Omental fat pad (tissue), 4 donors: ENCODE data around the gene SERPINB6. TPM values are rescaled to one million over a fixed set of nuclear protein-coding genes. Genes with fewer than 3 reads are reported as not detected.

Experiments used
- ATAC-seq: fragments of 150-250 bp; one replicate; pipeline ENCODE4 v1.9.1; 2016; ENCODE audit warnings: mild to moderate bottlenecking, moderate library complexity; ENCODE audit not compliant: low FRiP score
- DNase-seq: peaks from one replicate; pipeline ENCODE4 v3.0.0-alpha.2; 2019; ENCODE audit warnings: low spot score
- total RNA-seq, 4 donors: library from RNA; depleted of rRNA; stranded (reverse); fragments of >200 nt; gene quantifications; one replicate each; pipeline ENCODE4 v1.1.0, GENCODE V29; 2016
- TF ChIP-seq, protein P1 (sequence below), 3 donors: fragments of 450-650 bp; IDR thresholded peaks; one replicate each; pipeline ENCODE4 v1.5.1; 2016 to 2017; ENCODE audit warnings: antibody characterized with exemption in 3 of 3, mild to moderate bottlenecking in 3 of 3, moderate library complexity in 2 of 3

The SERPINB6 gene
- total RNA-seq, 4 donors from 2014 or later = 134 to 197 (median 158) TPM

DNA sequence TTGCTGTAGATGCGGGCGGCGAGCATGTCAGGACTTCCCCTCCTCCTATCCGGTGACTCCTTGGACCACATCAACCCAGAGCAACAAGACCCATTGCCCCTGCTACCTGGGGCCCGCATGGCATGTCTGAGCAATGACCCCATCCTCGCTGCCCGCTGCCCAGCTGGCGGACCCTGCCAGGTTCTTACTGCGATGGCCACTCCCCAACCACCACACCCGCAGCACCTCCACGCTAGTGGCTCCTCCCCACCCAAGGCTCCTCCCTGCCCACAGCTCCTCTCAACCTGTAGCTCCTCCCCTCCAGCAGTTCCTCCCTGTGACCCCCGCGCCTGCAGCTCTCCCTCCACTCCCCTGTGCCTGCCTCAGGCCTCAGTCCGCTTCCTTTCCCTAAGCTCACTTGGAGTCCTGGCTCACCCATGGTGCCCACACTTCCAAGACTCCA, 50.7 kb downstream of the SERPINB6 start:
- TF ChIP-seq, protein P1, sequence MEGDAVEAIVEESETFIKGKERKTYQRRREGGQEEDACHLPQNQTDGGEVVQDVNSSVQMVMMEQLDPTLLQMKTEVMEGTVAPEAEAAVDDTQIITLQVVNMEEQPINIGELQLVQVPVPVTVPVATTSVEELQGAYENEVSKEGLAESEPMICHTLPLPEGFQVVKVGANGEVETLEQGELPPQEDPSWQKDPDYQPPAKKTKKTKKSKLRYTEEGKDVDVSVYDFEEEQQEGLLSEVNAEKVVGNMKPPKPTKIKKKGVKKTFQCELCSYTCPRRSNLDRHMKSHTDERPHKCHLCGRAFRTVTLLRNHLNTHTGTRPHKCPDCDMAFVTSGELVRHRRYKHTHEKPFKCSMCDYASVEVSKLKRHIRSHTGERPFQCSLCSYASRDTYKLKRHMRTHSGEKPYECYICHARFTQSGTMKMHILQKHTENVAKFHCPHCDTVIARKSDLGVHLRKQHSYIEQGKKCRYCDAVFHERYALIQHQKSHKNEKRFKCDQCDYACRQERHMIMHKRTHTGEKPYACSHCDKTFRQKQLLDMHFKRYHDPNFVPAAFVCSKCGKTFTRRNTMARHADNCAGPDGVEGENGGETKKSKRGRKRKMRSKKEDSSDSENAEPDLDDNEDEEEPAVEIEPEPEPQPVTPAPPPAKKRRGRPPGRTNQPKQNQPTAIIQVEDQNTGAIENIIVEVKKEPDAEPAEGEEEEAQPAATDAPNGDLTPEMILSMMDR (IDR thresholded peaks at IDR 0.05) = no peak
- DNase-seq (no peak), ATAC-seq (no peak)

DNA sequence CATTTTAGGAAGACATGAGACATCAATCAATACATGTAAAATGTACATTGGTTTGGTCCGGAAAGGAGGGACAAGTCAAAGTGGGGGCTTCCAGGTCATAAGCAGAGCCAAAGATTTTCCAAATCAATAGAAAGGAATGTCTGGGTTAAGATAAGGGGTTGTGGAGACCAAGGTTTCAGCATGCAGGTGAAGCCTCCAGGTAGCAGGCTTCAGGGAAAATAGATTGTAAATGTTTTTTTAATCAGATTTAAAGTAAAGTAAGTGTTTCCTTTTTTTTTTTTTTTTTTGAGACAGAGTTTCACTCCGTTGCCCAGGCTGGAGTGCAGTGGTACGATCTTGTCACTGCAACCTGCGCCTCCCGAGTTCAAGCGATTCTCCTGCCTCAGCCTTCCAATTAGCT, 51.5 kb downstream of the SERPINB6 start:
- no peak for DNase-seq

DNA sequence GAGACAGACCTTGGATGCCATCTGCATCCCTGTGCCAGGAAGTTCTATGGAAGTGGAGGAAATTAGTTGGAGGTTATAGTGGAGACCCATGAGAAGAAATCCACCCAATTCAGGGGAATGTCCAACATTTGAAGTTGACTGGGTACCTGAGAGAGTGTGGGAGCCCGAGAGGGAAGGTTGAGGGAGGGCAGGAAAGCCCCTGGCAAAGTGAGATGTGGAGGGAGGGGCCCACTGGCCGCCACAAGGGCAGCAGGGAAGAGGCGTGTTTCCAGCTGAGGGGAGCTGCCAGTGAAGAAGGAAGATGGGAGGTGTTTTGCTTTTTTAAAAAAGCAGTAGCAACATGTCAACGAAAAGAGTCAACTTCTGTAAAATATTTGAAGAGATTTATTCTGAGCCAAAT, 52.0 kb downstream of the SERPINB6 start:
- DNase-seq = no peak
- no peak for ATAC-seq
- TF ChIP-seq, protein P1 (IDR thresholded peaks at IDR 0.05) = no peak

More for the DNA sequence above, 51.5 kb downstream of the SERPINB6 start:
- TF ChIP-seq, protein P1 (IDR thresholded peaks at IDR 0.05) = no peak
- ATAC-seq = no peak

DNA sequence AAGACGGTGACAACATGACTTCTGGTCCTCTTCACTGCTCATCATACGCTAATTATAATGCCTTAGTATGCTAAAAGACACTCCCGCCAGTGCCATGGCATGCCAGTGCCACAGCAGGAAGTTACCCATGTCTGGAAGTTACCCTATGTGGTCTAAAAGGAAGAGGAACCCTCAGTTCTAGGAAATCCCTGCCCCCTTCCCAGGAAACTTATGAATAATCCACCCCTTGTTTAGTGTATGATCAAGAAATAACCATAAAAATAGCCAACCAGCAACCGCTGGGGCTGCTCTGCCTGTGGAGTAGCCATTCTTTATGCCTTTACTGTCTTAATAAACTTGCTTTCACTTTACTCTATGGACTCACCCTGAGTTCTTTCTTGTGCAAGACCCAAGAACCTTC, 52.4 kb downstream of the SERPINB6 start:
- TF ChIP-seq, protein P1 (IDR thresholded peaks at IDR 0.05) = no peak
- DNase-seq (no peak), ATAC-seq (no peak)

DNA sequence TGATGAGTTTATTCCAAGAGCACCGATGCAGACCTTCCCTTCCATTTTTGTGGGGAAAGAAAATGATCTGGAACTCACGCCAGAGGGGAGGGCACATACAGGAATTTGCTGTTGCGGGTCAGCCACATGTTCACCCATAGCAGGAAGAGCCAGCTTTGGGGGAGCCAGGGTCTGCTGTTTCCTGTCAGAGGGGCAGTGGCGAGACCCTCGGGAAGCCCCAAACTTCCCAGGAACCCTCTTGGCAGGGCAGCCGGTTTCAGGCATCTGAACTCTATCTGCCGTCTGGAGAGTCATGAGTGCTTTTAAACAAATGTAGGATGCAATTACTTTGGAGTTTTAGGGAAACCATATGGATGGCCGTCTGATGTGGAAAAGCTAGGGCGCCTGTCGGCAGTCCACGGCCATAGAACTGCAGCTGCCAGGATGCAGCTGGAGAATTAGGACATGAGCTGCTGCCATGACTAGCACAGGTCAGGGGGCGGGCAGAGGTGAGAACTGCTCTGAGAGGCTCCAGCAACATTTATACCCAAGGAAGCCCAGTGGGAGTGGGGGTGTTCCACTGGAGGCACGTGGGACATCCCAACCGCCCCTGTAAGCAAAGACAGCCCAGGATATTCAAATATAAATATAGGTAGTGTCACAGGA, 53.4 kb downstream of the SERPINB6 start:
- ATAC-seq (no peak), DNase-seq (no peak)
- TF ChIP-seq, protein P1 (IDR thresholded peaks at IDR 0.05) = no peak

DNA sequence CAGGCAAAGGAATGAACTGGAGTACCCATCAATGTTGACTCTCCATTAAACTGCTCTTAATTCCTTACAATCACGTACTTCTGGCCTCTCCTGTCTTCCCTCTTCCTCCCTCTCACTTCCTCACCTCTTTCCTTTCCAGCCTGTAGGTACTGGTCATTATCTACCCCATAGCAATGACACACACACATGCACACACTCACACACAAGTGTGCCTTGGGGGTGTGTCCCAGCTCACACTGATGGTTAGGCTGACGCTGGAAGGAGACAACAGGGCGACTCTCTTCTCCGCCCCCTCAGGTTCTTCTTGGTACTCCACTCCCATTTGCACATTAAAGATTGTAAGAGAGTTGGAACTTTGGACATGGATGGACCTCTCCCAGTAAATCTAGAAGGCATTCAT, 54.3 kb downstream of the SERPINB6 start:
- DNase-seq = no peak
- TF ChIP-seq, protein P1 (IDR thresholded peaks at IDR 0.05) = no peak

More for the DNA sequence above, 54.3 kb downstream of the SERPINB6 start:
- ATAC-seq = no peak
